HG03457 (cell line): Measurements from ENCODE around the gene PDCD1.
A peak's percentile ranks its signal among the peaks of the same experiment; 100 is the strongest.

Experiments
- ATAC-seq: cut with Tn5 transposase; IDR thresholded peaks from one replicate; pipeline ENCODE4 v1.9.1; 2021; ENCODE audit warnings: moderate number of reproducible peaks; ENCODE audit not compliant: unreplicated experiment

Gene PDCD1

GRCh38 chr2:241895712-241896641, 37.3 kb upstream of the PDCD1 start:
- no peak for ATAC-seq

GRCh38 chr2:241895427-241895711, 36.7 kb upstream of the PDCD1 start:
- no peak for ATAC-seq

GRCh38 chr2:241894681-241895426, 36.2 kb upstream of the PDCD1 start:
- no peak for ATAC-seq

GRCh38 chr2:241894056-241894641, 35.5 kb upstream of the PDCD1 start:
- ATAC-seq, result no peak

GRCh38 chr2:241893265-241893664, 34.6 kb upstream of the PDCD1 start:
- no peak for ATAC-seq

GRCh38 chr2:241892299-241893137, 33.8 kb upstream of the PDCD1 start:
- ATAC-seq, result no peak

GRCh38 chr2:241891988-241892298, 33.2 kb upstream of the PDCD1 start:
- ATAC-seq, result no peak

- no peak for ATAC-seq
These were observed 32.8 kb upstream of the PDCD1 start for GRCh38 chr2:241891315-241891987.

- no peak for ATAC-seq
These were observed 32.0 kb upstream of the PDCD1 start for GRCh38 chr2:241890524-241891235.

- ATAC-seq, result no peak
These were observed 29.9 kb upstream of the PDCD1 start for GRCh38 chr2:241888641-241889040.

GRCh38 chr2:241887806-241888522, 29.3 kb upstream of the PDCD1 start:
- ATAC-seq, result no peak

- ATAC-seq, result no peak
These were observed 28.2 kb upstream of the PDCD1 start for GRCh38 chr2:241886840-241887447.

- no peak for ATAC-seq
These were observed 27.4 kb upstream of the PDCD1 start for GRCh38 chr2:241885946-241886643.

GRCh38 chr2:241885291-241885945, 26.7 kb upstream of the PDCD1 start:
- no peak for ATAC-seq

GRCh38 chr2:241884951-241885290, 26.2 kb upstream of the PDCD1 start:
- no peak for ATAC-seq

- ATAC-seq, result peak; percentile 41
These were observed 23.5 kb upstream of the PDCD1 start for GRCh38 chr2:241882091-241882625.

GRCh38 chr2:241880311-241881073, 21.8 kb upstream of the PDCD1 start:
- no peak for ATAC-seq
